HCT116 (cell line): ENCODE data around the gene POSTN. TPM values are rescaled to one million over a fixed set of nuclear protein-coding genes. Genes with fewer than 3 reads are reported as not detected.
"Not testable (repeated sequence)": the region's sequence is repeated elsewhere in the genome, so short reads cannot be mapped to it uniquely, and the experiment has no call there.

Experiments
- ATAC-seq: fragments of 200-7000 bp; cut with Tn5 transposase; 2 replicates; pipeline ENCODE4 v1.9.1; 2020; ENCODE audit warnings: mild to moderate bottlenecking, moderate library complexity
- BruUV-seq: library from RNA; stranded (reverse); fragments of 400-500 nt; replicated peaks from 2 replicates; lab custom pipeline; 2021; lab: Mats Ljungman, UMichigan
- CTCF ChIA-PET: fragments of 300-600 bp; sonication (Branson Sonifier 250); formaldehyde crosslinking; loops from one replicate; lab custom pipeline; 2021; ENCODE audit warnings: antibody characterized with exemption; lab: Charles Lee
- POLR2A ChIA-PET: fragments of 300-600, 350-600 bp; sonication (Branson Sonifier 250); formaldehyde crosslinking; loops from one replicate; lab custom pipeline; 2021; ENCODE audit warnings: antibody characterized with exemption; lab: Charles Lee
- RAD21 ChIA-PET, 2 experiments: fragments of 300-600 bp; sonication (Branson Sonifier 250); formaldehyde crosslinking; loops; one replicate each; lab custom pipeline; 2023; ENCODE audit warnings: low total read pairs in 2 of 2; ENCODE audit not compliant: uncharacterized antibody in 2 of 2, unreplicated experiment in 2 of 2, low non-redundant PET in 1 of 2; lab: Charles Lee
- DNase-seq: peaks from one replicate; pipeline ENCODE4 v3.0.0-alpha.2; 2010; ENCODE audit warnings: low read depth, low spot score
- H2AFZ ChIP-seq: fragments of 200-600 bp; shearing (Covaris generic), sonication (generic); 2 replicates; pipeline ENCODE4 v1.6.1; 2017; ENCODE audit warnings: low read depth, mixed run types, mixed read lengths, antibody characterized with exemption, low read length; ENCODE audit not compliant: poor library complexity, severe bottlenecking
- H3K27ac ChIP-seq: 2 replicates; pipeline ENCODE4 v1.5.1; 2012; ENCODE audit warnings: low read depth, low read length
- H3K27me3 ChIP-seq: fragments of 200-600 bp; sonication (generic); 2 replicates; pipeline ENCODE4 v1.6.1; 2016; ENCODE audit warnings: mixed run types, low read length, mixed read lengths; ENCODE audit not compliant: insufficient read depth
- H3K36me3 ChIP-seq, 2 experiments: fragments of 200-500 bp in 1 of 2; fragments of 200-600 bp in 1 of 2; sonication (Bioruptor generic) in 1 of 2; sonication (generic) in 1 of 2; 2 replicates each; pipeline versions ENCODE4 v1.5.1 to v1.6.1; 2014 to 2016; ENCODE audit warnings: low read length in 2 of 2, inconsistent platforms in 1 of 2, mixed read lengths in 1 of 2, mixed run types in 1 of 2; ENCODE audit not compliant: insufficient read depth in 2 of 2, control insufficient read depth in 1 of 2
- H3K4me1 ChIP-seq, 2 experiments: fragments of 200-600 bp in 1 of 2; sonication (generic) in 1 of 2; 2 replicates each; pipeline versions ENCODE4 v1.5.1 to v1.6.1; 2012 to 2017; ENCODE audit warnings: low read length in 2 of 2, inconsistent platforms in 1 of 2, mild to moderate bottlenecking in 1 of 2, mixed read lengths in 1 of 2, mixed run types in 1 of 2, moderate library complexity in 1 of 2; ENCODE audit not compliant: insufficient read depth in 2 of 2, control insufficient read depth in 1 of 2
- H3K4me2 ChIP-seq: fragments of 200-600 bp; sonication (generic); 2 replicates; pipeline ENCODE4 v1.6.1; 2017; ENCODE audit warnings: mixed run types, low read length, mixed read lengths
- H3K4me3 ChIP-seq, 2 experiments: fragments of 200-600 bp in 1 of 2; sonication (generic) in 1 of 2; replicated peaks in 1 of 2; 2 replicates each; pipeline ENCODE4 v1.5.1; 2011 to 2016; ENCODE audit warnings: low read length in 2 of 2, control low read depth in 1 of 2, low read depth in 1 of 2, mild to moderate bottlenecking in 1 of 2, mixed read lengths in 1 of 2, mixed run types in 1 of 2
- H3K79me2 ChIP-seq: fragments of 200-600 bp; sonication (generic); 2 replicates; pipeline ENCODE4 v1.6.1; 2017; ENCODE audit warnings: mild to moderate bottlenecking, mixed run types, low read length, moderate library complexity, mixed read lengths; ENCODE audit not compliant: insufficient read depth
- H3K9ac ChIP-seq: fragments of 200-600 bp; sonication (generic); 2 replicates; pipeline ENCODE4 v1.6.1; 2016; ENCODE audit warnings: low read length, mixed read lengths
- H3K9me2 ChIP-seq: fragments of 200-600 bp; sonication (generic), shearing (Covaris generic); 2 replicates; pipeline ENCODE4 v1.6.1; 2017; ENCODE audit warnings: mixed run types, mild to moderate bottlenecking, moderate library complexity; ENCODE audit not compliant: insufficient read depth
- H3K9me3 ChIP-seq, 2 experiments: fragments of 200-500 bp in 1 of 2; fragments of 200-600 bp in 1 of 2; sonication (Bioruptor generic) in 1 of 2; sonication (generic) in 1 of 2; 2 replicates each; pipeline ENCODE4 v1.6.1; 2014 to 2017; ENCODE audit warnings: low read length in 2 of 2, mixed read lengths in 2 of 2, inconsistent platforms in 1 of 2, low read depth in 1 of 2, mild to moderate bottlenecking in 1 of 2, mixed run types in 1 of 2, moderate library complexity in 1 of 2; ENCODE audit not compliant: control insufficient read depth in 1 of 2, insufficient read depth in 1 of 2
- H4K20me1 ChIP-seq: fragments of 200-600 bp; sonication (generic), shearing (Covaris generic); 2 replicates; pipeline ENCODE4 v1.6.1; 2017; ENCODE audit warnings: mixed run types, mild to moderate bottlenecking, moderate library complexity; ENCODE audit not compliant: insufficient read depth
- EGR1 ChIP-seq: IDR thresholded peaks from 2 replicates; pipeline ENCODE4 v1.6.1; 2012; ENCODE audit warnings: low read depth
- ELF1 ChIP-seq: IDR thresholded peaks from 2 replicates; pipeline ENCODE4 v1.6.1; 2012; ENCODE audit warnings: low read depth, borderline replicate concordance
- MAX ChIP-seq: IDR thresholded peaks from 2 replicates; pipeline ENCODE4 v1.6.1; 2012
- intact Hi-C: fragments of 100-400 bp; cut with micrococcal nuclease; formaldehyde crosslinking; loops from 2 replicates; pipeline ENCODE4 v1.10.0; 2022
- total RNA-seq: library from RNA; stranded (reverse); gene quantifications from one replicate; pipeline ENCODE4 v1.2.1, GENCODE V29; 2021; ENCODE audit not compliant: unreplicated experiment
- TF ChIP-seq, protein P1 (sequence below): IDR thresholded peaks from 2 replicates; pipeline ENCODE4 v1.6.1; 2012; ENCODE audit warnings: low read depth
- TF ChIP-seq, protein P2 (sequence below), 3 experiments: fragments of 200-600 bp in 1 of 3; sonication (generic) in 1 of 3; IDR thresholded peaks in 2 of 3; conservative IDR thresholded peaks in 1 of 3; 2 replicates each; pipeline ENCODE4 v1.5.1; 2012 to 2017; ENCODE audit warnings: low read depth in 2 of 3, low read length in 2 of 3, antibody characterized with exemption in 1 of 3, borderline replicate concordance in 1 of 3, control low read depth in 1 of 3, mild to moderate bottlenecking in 1 of 3, mixed read lengths in 1 of 3, mixed run types in 1 of 3, moderate library complexity in 1 of 3; ENCODE audit not compliant: insufficient read depth in 1 of 3

POSTN gene
- total RNA-seq, 1 experiment from 2014 or later: not detected

DNA sequence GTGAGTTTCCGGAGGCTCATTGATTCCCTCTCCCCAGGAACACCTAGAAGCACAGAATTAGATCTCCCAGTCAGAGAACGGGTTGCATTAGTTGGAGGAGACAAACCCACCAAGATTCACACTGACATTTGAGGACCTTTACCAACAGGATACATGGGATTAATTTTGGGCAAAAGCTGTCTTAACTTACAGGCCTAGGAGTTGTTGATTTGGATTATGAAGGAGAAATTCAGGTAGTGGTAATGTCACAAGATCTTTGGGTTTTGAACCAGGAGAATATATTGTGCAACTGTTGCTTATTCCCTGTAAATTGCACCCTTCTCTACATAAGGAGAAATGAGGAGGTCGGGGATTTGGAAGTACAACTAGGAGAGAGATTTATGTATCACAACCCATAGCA lies 38.0 kb downstream of the POSTN start:
- DNase-seq (no peak), ATAC-seq (no peak)
- H3K4me2 ChIP-seq: no peak overlapping the region
- no peaks in the 10 kb centered on the region for H3K27me3 ChIP-seq
- no peak overlapping the region for H3K4me3 ChIP-seq
- TF ChIP-seq EGR1 (no peak), MAX (no peak), ELF1 (no peak)
- TF ChIP-seq, protein P1, sequence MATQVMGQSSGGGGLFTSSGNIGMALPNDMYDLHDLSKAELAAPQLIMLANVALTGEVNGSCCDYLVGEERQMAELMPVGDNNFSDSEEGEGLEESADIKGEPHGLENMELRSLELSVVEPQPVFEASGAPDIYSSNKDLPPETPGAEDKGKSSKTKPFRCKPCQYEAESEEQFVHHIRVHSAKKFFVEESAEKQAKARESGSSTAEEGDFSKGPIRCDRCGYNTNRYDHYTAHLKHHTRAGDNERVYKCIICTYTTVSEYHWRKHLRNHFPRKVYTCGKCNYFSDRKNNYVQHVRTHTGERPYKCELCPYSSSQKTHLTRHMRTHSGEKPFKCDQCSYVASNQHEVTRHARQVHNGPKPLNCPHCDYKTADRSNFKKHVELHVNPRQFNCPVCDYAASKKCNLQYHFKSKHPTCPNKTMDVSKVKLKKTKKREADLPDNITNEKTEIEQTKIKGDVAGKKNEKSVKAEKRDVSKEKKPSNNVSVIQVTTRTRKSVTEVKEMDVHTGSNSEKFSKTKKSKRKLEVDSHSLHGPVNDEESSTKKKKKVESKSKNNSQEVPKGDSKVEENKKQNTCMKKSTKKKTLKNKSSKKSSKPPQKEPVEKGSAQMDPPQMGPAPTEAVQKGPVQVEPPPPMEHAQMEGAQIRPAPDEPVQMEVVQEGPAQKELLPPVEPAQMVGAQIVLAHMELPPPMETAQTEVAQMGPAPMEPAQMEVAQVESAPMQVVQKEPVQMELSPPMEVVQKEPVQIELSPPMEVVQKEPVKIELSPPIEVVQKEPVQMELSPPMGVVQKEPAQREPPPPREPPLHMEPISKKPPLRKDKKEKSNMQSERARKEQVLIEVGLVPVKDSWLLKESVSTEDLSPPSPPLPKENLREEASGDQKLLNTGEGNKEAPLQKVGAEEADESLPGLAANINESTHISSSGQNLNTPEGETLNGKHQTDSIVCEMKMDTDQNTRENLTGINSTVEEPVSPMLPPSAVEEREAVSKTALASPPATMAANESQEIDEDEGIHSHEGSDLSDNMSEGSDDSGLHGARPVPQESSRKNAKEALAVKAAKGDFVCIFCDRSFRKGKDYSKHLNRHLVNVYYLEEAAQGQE: no peak
- TF ChIP-seq, protein P2, sequence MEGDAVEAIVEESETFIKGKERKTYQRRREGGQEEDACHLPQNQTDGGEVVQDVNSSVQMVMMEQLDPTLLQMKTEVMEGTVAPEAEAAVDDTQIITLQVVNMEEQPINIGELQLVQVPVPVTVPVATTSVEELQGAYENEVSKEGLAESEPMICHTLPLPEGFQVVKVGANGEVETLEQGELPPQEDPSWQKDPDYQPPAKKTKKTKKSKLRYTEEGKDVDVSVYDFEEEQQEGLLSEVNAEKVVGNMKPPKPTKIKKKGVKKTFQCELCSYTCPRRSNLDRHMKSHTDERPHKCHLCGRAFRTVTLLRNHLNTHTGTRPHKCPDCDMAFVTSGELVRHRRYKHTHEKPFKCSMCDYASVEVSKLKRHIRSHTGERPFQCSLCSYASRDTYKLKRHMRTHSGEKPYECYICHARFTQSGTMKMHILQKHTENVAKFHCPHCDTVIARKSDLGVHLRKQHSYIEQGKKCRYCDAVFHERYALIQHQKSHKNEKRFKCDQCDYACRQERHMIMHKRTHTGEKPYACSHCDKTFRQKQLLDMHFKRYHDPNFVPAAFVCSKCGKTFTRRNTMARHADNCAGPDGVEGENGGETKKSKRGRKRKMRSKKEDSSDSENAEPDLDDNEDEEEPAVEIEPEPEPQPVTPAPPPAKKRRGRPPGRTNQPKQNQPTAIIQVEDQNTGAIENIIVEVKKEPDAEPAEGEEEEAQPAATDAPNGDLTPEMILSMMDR (IDR thresholded peaks at IDR 0.05 in 2 of 3, conservative IDR thresholded peaks at IDR 0.05 in 1 of 3; ENCODE audit: borderline replicate concordance in 1 of 3, insufficient read depth in 1 of 3, low read depth in 2 of 3, low read length in 2 of 3): no peak
- H3K9me2 ChIP-seq: no peaks in the 10 kb centered on the region
- no peaks in the 10 kb centered on the region for H3K4me1 ChIP-seq
- no peaks in the 10 kb centered on the region for H3K36me3 ChIP-seq
- ChIA-PET CTCF (no interaction called here), RAD21 (no interaction called here), POLR2A (no interaction called here)
- H3K9me3 ChIP-seq: peaks cover 6 to 9% of the 10 kb centered on the region in 2 experiments; a peak in 2 of 4 replicates
- no TSS peak for BruUV-seq
- no peak overlapping the region for H2AFZ ChIP-seq
- no peak overlapping the region for H3K27ac ChIP-seq
- intact Hi-C loops: no loop called here
- H3K79me2 ChIP-seq: no peaks in the 10 kb centered on the region
- no peak overlapping the region for H3K9ac ChIP-seq
- H4K20me1 ChIP-seq: no peaks in the 10 kb centered on the region

- H3K9me3 ChIP-seq, H2AFZ ChIP-seq, H3K79me2 ChIP-seq, H4K20me1 ChIP-seq, intact Hi-C loops, POLR2A ChIA-PET, H3K27ac ChIP-seq, H3K4me2 ChIP-seq, H3K9me2 ChIP-seq, BruUV-seq, CTCF ChIA-PET, DNase-seq, H3K4me1 ChIP-seq, H3K36me3 ChIP-seq, ATAC-seq, RAD21 ChIA-PET, H3K4me3 ChIP-seq, H3K27me3 ChIP-seq, H3K9ac ChIP-seq: not testable (repeated sequence)
Observed at GRCh38 chr13:37558766-37559165, 39.8 kb downstream of the POSTN start.
